NCI-H748 (cell line): ENCODE data around the gene FKBP6.
"Not testable (repeated sequence)": the region's sequence is repeated elsewhere in the genome, so short reads cannot be mapped to it uniquely, and the experiment has no call there.

Experiments used
- DNase-seq: peaks from one replicate; lab custom pipeline; 2025; ENCODE audit not compliant: unreplicated experiment; lab: John Stamatoyannopoulos, UW

Gene FKBP6

DNA sequence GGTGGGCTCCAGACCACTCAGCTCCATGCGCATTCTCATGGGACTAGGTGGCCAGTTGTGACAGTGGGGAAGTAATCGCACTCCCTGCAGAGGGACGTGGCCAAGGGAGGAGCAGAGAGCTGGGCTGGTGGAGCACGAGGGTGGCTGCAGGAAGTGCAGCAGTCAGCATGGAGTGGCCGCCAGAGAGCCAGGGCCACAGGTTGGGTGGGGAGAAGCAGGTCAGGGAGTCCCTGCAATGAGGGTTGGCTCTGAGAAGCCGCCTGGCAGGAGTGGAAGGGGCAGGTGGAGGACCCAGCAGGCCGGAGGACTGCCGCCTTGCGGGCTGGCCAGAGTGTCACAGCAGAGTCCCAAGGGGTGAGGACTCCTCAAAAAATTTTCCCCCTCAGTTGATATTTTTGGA, 26.2 kb downstream of the FKBP6 start:
- no peak for DNase-seq

GRCh38 chr7:73354821-73355220, 26.9 kb downstream of the FKBP6 start:
- DNase-seq, result no peak

DNA sequence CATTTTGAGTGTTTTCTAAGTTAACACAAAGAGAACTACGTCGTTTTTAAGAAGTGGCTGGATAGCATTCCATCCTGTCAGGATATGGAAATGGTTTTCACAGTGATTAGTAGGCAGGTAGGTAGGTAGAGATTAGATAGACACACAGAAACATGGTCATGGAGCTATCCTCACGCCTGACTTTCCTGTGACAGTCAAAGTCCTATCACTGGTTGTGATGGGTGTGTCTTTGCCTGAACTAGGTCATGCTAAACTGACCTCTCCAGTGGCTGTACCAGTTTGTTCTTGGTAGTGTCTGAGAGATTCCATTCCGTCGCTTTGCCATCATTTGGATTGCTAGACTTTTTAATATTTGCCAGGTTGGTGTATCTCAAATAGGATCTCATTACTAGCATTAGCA, 28.2 kb downstream of the FKBP6 start:
- DNase-seq, result no peak

GRCh38 chr7:73358590-73359275, 30.8 kb downstream of the FKBP6 start:
- no peak for DNase-seq

- no peak for DNase-seq
Measured at GRCh38 chr7:73359306-73359705, 31.3 kb downstream of the FKBP6 start.

- DNase-seq, result no peak
Measured at GRCh38 chr7:73359746-73360375, 31.9 kb downstream of the FKBP6 start.

DNA sequence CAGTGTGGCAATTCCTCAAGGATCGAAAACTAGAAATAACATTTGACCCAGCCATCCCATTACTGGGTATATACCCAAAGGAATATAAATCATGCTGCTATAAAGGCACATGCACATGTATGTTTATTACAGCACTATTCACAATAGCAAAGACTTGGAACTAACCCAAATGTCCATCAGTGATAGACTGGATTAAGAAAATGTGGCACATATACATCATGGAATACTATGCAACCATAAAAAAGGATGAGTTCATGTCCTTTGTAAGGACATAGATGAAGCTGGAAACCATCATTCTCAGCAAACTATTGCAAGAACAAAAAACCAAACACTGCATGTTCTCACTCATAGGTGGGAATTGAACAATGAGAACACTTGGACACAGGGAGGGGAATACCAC, 32.6 kb downstream of the FKBP6 start:
- DNase-seq, result not testable (repeated sequence)

- no peak for DNase-seq
Measured at GRCh38 chr7:73363225-73364005, 35.5 kb downstream of the FKBP6 start.

GRCh38 chr7:73364006-73364728, 36.2 kb downstream of the FKBP6 start:
- DNase-seq, result no peak

DNA sequence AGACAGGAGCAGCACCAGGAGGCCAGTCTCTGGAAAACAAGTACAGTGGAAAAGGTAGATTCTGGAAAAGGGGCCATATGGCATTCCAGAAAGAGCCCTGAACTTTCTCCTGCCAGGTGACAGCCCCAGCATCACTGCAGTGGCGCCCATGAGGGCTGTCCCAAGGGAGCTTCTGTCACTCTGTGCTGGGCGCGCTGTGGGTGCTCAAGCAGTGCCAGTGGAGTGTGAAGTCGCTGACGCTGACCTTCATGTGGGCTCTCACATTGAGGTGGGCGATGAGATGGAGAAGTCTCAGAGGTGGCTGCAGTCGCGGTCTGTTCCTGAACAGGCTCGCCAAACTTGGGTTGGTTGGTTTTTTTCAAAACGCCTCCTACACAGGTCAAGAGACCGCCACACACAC, 38.2 kb downstream of the FKBP6 start:
- DNase-seq, result no peak

DNA sequence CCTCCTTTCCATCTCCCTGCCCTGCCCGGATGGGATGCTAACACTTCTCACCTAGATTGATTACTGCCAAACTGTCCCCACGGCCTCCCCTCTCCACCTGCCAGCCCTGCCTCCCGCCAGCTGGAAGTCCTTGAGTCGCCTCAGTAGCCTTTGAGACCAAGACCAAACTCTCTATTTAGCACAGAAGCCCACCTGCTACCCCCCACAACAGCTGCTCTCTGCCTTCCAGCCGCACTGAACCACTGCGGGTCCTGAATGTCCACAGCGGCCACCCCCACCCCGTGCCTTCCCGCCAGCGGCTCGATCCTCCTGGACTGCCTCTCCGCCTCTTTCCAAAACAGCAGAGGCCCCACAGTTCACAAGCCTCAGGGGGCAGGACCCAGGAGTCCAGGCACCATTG, 39.0 kb downstream of the FKBP6 start:
- DNase-seq, result no peak

- DNase-seq, result no peak
Measured at GRCh38 chr7:73369009-73369408, 41.0 kb downstream of the FKBP6 start.

DNA sequence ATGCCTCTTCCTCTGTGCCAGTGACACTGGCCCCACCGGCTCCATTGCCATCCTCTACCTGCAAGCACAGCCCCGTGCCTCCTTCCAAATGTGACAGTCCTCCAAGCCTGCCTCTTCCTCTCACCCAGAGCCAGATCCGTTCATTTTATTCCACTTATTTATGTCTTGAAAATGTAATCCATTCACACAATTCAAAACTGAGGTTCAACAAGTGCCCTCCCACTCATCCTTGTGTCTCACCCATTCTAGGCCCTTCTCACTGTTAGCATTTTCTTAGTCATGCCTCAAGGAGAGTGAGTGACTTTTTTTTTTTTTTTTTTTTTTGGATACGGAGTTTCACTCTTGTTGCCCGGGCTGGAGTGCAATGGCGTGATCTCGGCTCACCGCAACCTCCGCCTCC, 41.7 kb downstream of the FKBP6 start:
- DNase-seq, result no peak

GRCh38 chr7:73373741-73374140, 45.8 kb downstream of the FKBP6 start:
- no peak for DNase-seq

DNA sequence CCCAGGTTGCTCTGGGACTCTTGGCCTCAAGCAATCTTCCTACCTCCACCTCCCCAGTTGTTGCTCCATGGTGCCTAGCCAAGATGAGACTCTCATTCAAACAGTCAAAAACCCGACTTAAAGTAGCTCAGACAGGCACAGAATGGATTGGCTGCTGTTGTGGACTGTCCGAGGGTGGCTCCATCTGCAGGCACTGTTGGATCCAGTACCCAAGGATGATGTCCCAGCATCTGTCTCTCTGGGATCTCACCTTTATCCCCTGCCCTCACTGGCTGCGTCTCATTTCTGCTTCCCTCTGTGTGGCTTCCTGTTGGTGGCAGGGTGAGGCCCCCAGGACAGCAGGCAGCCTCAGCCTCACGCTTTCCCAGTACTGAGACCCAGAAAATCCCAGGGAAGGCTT, 48.3 kb downstream of the FKBP6 start:
- DNase-seq, result not testable (repeated sequence)

- no peak for DNase-seq
Measured at GRCh38 chr7:73376671-73377412, 48.9 kb downstream of the FKBP6 start.

DNA sequence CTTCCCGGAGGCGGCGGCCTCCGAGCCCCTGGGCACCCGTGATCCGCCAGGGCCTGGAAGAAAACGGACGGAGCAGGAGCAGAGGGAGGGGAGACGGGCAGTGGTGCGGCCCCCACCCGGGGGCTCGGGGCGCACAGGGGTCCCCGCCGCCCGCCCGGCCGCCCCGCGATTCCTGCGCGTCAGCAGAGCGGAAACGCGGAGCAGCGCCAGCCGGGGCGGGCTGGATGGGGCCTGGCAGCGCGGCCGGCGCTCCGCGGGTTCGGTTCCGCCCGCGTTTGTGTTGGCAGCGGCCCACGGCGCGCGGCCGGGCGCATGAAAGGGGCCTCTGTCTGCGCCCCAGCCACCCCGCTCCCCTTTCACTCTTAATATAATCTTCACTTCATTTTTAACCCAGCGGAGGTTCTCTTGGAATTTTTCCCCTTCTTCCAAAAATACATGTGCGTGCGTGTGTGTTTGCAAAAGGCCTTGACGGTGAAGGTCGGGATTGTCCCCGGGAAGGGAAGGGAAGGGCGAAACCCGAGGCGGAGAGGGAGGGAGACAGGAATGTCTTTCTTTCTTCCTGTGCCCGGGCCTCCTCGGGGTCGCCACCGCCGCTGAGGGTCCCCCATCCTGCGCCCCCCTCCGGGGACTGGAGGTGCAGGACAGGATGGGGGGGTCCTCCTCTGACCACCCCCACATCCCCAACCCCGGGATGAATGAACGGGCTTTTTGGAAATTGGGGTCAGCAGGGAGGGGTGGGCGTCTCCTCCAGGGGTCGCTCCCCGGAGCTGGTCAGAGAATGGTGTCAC, 49.6 kb downstream of the FKBP6 start:
- not testable (repeated sequence) for DNase-seq

- no peak for DNase-seq
Measured at GRCh38 chr7:73382934-73383503, 55.1 kb downstream of the FKBP6 start.

GRCh38 chr7:73387221-73387828, 59.4 kb downstream of the FKBP6 start:
- no peak for DNase-seq
